UCSD-AML1 (cell line): ENCODE results near the gene EXOC4.

ENCODE experiments used
- DNase-seq: peaks from one replicate; lab custom pipeline; 2025; ENCODE audit not compliant: unreplicated experiment; lab: John Stamatoyannopoulos, UW

EXOC4 gene

DNA sequence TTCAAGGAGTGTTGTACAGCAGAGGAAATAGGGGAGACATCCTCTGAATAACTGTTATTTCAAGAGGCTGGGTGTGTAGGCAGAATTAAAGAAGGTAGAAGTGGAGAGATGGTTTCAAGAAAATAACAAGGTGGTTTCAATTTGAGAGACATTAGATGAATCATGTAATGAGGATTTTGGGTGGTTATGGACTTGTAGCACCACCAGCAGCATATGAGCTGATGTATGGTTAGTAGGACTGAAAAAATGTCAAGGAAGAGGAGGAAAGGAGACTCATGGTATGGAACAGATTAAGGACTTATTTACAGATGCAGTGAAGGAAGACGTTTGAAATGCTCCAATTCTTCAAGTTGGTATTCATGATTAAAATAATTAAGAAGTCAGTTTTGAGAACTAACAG, 166.2 kb downstream of the EXOC4 start:
- no peak for DNase-seq

GRCh38 chr7:133423618-133424017, 170.7 kb downstream of the EXOC4 start:
- DNase-seq, result no peak

DNA sequence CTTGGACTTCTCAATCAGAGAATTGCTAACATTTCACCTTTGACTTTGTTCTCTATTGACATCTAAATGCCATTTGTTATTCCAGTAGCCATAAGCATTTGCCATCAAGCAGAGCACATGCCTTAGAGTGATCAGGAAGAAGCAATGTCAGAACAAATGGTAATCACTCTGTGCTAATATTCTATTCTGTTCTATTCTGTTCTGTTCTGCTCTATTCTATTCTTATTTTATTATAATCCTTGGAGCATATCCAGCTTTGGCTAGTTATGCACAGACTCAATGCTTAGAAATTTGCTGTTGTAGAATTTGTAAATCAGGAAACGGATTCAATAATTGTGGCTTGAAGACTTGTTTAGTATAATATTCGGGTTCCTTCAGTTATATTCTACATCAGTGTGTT, 175.4 kb downstream of the EXOC4 start:
- DNase-seq, result no peak

GRCh38 chr7:133428876-133429275, 176.0 kb downstream of the EXOC4 start:
- DNase-seq, result no peak

GRCh38 chr7:133429371-133429770, 176.5 kb downstream of the EXOC4 start:
- DNase-seq, result no peak

GRCh38 chr7:133431134-133431724, 178.4 kb downstream of the EXOC4 start:
- no peak for DNase-seq

- no peak for DNase-seq
These were observed 180.4 kb downstream of the EXOC4 start for GRCh38 chr7:133433165-133433812.

DNA sequence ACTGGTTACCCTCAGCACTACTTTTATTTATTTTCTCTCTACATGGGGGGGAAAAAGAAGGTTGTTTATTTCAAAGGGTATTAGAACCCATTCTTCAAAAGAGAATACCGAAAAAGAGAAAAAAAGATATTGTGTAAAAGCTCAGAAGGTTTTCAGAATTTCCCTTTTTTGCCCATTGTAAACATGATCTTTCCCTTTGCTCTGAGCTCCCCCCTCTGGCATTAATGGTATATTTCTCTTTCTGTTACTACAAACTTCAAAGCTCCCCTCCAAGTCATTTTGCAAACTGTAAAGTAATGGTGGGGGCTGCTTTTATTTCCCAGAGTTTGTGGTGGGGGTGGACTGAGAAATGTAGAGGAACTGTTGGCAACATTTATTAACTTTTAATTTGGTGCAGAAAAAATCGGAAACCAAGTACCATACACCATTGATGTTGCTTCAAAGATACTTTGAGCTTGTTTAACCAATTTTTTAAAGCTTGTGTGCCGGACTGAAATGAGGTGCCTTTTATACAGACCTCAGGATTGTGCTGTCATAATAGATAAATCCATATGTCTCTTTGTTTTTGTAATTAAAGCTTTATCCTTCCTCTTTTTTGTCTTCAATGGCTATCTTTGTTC, 181.5 kb downstream of the EXOC4 start:
- no peak for DNase-seq

DNA sequence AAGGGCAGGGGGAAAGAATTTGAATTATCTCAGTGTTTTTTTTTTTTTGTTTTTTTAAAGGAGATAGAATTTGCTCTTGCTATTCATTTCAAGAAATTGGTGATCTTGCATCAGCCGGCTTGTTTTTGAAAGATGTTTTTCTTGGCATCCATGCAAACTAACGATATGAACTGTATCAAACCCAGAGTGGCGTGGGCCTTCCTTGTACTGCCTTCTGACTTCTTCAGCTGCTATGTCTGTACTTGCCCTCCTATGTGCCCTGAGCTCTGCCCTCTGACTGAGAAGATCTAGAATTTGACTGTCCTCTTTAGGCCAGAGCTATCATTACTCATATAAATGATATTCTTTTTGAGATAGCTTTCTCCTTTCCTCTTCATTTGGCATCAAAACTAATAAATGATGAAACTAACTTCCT, 183.1 kb downstream of the EXOC4 start:
- no peak for DNase-seq

GRCh38 chr7:133437544-133437943, 184.7 kb downstream of the EXOC4 start:
- DNase-seq, result no peak

DNA sequence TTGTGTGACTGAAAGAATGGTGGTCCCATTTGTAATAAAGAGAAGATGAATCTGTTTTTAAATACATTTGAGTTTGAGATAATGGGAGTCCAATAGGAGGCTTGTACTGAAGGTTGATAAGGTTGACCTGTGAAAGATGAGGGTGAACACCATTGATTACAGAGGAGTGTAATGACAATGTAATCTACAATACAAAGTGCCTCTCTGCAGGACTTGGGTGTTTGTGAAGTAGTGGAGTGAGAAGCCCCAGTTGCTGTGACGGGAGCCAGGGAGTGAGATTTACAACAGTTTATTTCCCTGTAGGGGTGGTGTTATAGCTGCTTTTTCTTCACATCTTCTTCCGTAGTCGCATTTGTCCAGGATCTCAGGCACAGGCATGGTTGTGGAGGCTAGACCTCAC, 189.9 kb downstream of the EXOC4 start:
- no peak for DNase-seq

DNA sequence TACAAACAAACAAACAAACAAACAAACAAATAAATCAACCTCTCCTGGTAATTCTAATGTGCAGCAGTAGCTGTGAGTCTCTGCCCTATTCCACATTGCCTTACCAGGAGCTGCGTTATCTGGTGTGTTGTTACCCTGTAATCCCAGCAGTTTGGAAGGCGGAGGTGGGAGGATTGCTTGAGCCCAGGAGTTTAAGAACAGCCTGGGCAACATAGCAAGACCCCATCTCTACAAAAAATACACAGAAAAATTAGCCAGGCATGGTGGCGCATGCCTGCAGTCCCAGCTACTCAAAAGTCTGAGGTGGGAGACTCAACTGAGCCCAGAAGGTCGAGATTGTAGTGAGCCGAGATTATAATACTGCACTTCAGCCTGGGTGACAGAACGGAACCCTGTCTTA, 192.7 kb downstream of the EXOC4 start:
- no peak for DNase-seq

GRCh38 chr7:133448012-133448411, 195.1 kb downstream of the EXOC4 start:
- no peak for DNase-seq

DNA sequence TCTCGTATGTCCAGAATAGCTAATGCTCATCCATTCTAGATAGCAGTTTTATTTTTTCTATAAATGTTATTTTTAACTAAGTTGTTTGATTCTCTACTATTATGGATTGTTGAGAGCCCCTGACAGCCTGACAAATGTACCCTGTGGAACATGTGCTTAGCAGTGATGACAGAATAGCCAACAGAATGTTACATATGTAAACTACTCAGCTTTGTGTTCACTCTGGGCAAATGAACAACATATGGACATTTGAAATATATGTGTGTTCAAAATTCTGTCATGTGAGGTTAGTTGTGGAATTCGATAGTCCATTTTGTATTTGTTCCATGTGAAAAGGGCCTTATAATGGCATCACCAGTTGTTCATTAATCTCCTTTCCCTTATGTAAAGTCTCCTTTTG, 199.7 kb downstream of the EXOC4 start:
- no peak for DNase-seq

DNA sequence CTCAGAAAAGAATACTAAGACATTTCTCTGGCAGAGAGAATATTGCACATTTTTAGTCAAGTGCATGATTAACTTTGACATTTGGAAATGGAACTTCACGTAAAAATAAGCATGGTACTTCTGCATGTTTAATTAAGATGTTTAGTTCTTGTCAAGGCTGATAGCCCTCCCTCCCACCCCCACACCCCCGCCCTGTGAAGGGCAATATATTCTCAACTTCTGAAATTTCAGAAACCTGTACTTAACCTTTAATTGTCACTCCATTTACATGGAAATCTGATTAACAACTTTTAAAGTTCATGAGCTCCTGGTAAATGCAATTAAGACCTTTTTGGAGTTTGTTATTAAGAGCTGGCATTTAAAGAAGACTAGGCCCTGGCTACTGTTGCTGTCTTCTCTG, 205.8 kb downstream of the EXOC4 start:
- no peak for DNase-seq

DNA sequence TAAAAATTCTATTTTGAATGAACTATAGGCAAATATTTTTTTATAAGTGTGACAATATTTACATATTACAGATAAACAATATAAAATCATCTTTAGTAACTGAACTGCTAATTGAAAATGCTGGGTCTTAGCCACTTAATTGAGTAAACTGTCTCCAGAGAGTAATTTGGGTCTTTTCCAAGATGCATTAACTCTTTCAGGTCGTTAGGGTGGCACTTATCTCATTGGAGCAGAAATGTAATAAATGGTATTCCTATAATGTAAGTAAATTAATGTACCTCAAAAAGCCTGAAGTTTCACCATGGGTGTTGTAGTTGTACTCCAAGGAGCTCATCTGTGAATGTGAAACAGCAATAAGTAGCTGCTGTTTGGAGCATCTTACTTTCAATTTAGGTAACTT, 208.5 kb downstream of the EXOC4 start:
- no peak for DNase-seq

DNA sequence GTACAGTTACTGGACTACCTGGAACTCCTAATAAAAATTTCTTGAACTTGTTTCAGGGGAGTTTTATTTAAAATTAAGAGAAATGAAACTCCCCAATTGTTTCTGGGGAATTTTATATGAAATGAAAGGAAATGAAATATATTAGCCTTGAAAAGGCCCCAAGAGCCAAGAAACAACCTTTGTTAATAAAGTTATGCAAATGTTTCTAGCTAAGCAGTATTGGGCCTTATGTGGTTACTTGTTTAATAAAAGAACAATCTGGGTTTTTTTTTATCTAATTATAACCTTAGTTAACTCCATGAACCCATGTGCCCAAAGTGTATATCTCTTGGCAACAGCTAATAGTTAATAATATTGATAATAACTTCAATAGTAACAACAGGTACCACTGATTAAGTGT, 222.8 kb downstream of the EXOC4 start:
- DNase-seq, result no peak

DNA sequence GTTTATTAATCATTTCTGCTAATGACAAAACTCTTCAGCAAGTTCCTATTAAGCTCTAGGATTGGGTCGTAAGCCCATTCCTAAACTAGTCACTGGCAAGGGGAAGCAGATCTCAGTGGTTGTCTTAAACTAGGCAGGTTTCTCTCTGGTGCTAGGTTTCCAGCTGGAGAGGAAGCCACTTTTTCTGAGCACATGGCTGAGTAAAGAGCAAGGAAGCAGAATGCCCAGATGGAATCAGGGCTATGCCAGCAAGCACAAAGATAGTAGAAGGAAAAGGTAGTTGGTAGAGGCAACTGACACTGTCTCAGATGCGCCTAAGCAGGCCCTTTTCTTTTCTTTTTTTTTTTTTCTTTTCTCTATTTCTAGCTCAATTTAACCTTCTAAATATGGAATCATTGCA, 224.9 kb downstream of the EXOC4 start:
- DNase-seq, result no peak

- DNase-seq, result no peak
These were observed 225.8 kb downstream of the EXOC4 start for GRCh38 chr7:133478591-133479135.

DNA sequence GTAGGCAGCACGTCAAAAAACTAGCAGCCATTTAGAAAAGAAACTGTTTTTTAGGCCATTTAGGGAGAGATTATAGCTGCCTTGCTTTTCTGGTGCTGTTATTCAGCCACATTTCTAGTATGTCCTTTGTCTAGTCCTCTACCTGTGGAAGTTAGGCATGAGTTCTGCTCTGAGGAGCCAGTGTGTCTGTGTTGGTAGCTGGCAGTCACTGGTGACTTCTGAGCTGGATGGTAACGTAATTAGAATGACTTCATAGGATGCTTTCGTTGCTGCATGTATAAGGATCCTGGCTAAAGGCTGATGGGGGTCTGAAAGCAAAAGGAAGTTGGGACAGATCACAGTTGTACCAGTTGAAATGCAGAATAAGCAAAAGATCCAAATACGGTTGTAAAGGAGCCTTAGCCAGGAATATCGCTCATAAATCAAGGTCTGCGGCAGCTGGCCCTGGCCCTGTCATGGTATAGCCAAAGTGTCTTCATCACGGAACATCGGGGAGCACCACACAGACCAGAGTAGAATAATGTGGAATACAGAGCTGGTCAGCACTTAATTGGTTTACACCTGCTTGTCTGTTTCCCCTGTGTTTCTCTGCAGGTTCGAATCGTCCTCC, 226.7 kb downstream of the EXOC4 start:
- DNase-seq, result no peak

- no peak for DNase-seq
These were observed 228.0 kb downstream of the EXOC4 start for GRCh38 chr7:133480868-133481267.

- no peak for DNase-seq
These were observed 228.8 kb downstream of the EXOC4 start for GRCh38 chr7:133481676-133482075.
